Muscle of back (tissue), 11 donors: ENCODE measurements around the gene NGFR. TPM values are rescaled to one million over a fixed set of nuclear protein-coding genes. Genes with fewer than 3 reads are reported as not detected.

Experiments
- DNase-seq, 3 donors: peaks; one replicate each; pipeline versions ENCODE4 v3.0.0 to v3.0.0-alpha.2; 2013
- polyA plus RNA-seq, 10 donors: library from polyadenylated mRNA; unstranded; fragments of 120-200 nt; gene quantifications; one replicate each; pipeline ENCODE4 v1.2.1, GENCODE V29; 2013; ENCODE audit not compliant: insufficient read length in 10 of 10

The NGFR gene
- polyA plus RNA-seq, 10 donors, result 33.6 to 85.7 (median 47.6) TPM

DNA sequence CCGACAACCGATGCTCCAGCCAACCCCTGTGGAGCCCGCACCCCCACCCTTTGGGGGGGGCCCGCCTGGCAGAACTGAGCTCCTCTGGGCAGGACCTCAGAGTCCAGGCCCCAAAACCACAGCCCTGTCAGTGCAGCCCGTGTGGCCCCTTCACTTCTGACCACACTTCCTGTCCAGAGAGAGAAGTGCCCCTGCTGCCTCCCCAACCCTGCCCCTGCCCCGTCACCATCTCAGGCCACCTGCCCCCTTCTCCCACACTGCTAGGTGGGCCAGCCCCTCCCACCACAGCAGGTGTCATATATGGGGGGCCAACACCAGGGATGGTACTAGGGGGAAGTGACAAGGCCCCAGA is 17.9 kb downstream of the NGFR start:
- DNase-seq, result peak in 1 of 3 donors; percentile 16

DNA sequence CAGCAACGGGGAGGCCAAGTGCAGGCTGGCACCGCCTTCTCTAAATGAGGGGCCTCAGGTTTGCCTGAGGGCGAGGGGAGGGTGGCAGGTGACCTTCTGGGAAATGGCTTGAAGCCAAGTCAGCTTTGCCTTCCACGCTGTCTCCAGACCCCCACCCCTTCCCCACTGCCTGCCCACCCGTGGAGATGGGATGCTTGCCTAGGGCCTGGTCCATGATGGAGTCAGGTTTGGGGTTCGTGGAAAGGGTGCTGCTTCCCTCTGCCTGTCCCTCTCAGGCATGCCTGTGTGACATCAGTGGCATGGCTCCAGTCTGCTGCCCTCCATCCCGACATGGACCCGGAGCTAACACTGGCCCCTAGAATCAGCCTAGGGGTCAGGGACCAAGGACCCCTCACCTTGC is 18.5 kb downstream of the NGFR start:
- no peak for DNase-seq

GRCh38 chr17:49514071-49514721 is 19.1 kb downstream of the NGFR start:
- peak in 2 of 3 donors; percentile 86 to 91 for DNase-seq

DNA sequence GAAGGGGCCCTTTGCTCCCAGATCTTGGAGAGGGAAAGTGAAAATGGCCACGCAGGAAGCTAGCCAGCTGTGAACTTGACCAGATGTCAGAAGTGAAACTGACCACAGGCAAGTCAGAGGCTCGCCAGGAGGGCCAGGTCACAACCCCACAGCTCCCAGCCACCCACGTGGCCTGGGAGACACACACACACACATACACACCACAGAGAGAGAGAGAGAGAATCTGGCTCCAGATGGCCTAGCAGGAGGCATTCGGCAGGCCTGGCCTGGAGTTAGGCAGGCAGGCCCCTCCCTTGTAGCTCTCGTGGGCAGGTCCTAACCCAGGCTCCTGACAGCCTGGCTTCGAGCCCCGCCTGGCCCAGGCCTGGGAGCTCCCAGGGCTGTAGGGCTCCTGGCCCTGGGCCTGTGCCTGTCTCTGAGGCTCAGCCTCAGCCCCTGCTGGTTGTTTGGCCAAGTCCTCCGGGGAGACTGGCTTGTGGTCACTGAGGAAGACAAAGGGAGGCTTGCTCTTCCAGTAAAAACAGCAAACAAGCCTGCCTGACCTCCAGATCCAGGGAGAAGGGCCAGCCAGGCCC is 20.2 kb downstream of the NGFR start:
- peak; percentile 78 to 96 (median 90) for DNase-seq

GRCh38 chr17:49516180-49516579 is 21.1 kb downstream of the NGFR start:
- no peak for DNase-seq

GRCh38 chr17:49518346-49519078 is 23.4 kb downstream of the NGFR start:
- peak in 1 of 3 donors; percentile 6 for DNase-seq

- DNase-seq, result peak in 2 of 3 donors; percentile 69 to 91
Measured at GRCh38 chr17:49519781-49520180, 24.7 kb downstream of the NGFR start.

GRCh38 chr17:49520386-49521087 is 25.4 kb downstream of the NGFR start:
- DNase-seq, result peak in 1 of 3 donors; percentile 34

DNA sequence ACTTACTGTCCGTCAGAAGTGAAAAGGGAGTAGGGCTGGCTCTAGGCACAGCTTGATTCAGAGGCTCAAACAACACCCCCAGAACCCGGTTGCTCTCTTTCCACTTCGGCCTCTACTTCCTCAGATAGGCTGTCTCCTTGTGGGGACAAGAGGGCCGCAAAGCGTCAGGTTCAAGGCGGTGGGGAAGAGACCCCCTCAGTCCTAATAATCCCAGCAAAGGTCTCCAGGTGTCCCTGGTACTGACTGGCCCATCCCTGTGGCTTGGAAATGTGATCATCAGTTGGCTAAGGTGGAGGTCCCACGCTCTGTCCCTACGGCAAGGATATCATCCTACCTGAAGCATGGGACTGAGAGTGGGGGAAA is 26.0 kb downstream of the NGFR start:
- no peak for DNase-seq

- peak in 2 of 3 donors; percentile 63 to 85 for DNase-seq
Measured at GRCh38 chr17:49521471-49522356, 26.6 kb downstream of the NGFR start.

- no peak for DNase-seq
Measured at GRCh38 chr17:49522357-49522890, 27.3 kb downstream of the NGFR start.

- no peak for DNase-seq
Measured at GRCh38 chr17:49523196-49523595, 28.1 kb downstream of the NGFR start.

DNA sequence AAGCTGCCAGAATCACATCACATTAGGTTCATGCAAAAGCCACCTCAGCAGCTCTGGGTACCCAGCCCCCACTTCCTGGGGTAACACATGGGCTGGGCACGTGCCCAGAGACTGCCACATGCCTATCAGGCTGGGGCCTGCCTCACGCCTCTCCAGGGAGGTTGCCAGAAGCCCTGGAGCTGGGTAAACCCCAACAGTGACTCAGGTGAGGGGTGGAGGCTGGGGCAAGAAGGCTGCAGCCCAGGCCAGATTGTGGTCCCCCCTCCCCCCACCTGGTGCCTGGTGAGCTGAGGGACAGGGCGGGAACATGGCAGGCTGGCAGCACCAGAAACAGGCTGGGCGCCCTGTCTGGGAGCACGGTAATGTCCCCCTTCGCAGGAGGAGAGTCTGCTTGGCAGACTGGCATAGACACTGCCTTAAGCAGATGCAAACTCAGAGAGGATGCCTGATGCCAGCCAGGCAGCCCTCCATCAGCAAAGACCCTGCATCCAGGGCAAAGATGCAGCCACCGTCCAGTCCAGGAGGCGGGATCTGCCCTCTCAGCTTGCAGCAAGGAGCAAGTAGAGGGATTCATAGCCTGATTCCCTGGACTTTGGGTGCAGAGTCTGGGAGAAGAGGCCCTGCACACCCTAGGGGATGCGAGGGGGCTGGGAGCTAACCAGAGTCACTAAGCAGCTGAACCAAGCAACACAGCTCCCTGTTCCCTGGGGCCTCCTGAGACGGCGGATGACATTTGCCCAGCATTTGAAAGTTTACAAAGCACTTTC is 28.8 kb downstream of the NGFR start:
- no peak for DNase-seq

DNA sequence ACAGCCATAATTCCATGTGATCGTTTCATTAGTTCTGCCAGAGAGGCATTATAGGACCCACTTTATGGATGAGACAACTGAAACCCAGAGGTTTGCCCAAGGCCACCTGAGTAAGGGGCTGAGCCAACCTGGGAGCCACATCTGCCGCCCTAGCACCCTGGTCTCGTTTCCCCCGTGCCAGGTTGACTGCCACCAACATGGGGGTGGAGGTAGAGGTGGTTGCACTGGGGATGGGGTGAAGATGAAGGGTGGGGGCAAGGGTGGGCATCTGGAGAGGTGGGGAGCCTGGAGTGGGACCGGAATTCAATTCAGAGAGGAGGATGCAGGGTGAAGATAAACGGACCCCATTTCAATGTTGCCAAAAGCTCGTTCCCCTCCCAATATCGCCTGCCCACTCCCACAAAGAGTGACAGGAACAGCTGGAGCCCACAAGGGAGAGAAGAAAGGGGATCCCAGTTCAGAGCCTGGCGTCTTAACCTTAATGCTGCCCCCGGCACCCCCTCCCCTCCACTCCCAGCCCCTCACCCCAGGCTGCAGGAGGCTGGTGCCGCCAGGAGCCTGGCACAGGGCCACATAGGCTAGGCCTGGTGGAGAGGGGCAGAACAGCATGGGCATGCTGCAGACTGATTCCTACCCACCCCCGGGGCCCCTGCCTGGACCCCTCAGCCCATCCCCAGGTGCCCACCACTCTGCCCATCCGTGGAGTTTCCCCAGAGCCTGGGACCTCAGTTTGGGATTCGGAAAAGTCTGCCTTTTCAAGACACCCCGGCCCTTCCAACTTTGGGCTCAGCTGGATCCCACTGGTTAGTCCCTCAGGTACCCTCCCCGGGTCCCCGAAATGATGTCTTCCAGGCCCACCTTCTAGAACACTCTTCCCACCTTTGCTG is 29.6 kb downstream of the NGFR start:
- DNase-seq, result no peak

GRCh38 chr17:49525831-49526741 is 31.0 kb downstream of the NGFR start:
- peak in 1 of 3 donors; percentile 80 for DNase-seq

GRCh38 chr17:49527927-49528651 is 33.0 kb downstream of the NGFR start:
- no peak for DNase-seq

DNA sequence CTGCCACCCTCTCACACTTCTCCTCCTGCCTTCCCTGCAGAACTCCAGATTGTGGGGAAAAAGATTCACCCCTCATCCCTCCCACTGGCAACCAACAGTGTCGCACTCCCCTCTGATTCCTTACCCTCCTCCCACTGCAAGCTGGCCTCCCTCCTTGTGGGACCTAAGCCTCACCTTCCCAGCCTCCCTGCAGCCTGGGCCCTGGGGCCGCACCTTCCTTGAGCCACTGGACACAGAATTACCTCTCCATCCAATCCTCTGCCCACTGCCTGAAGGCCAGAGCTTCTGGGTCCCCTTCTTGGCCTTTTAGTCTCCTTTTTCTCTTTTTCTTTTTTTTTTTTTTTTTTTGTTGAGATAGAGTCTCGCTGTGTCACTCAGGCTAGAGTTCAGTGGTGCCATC is 33.9 kb downstream of the NGFR start:
- DNase-seq, result no peak

DNA sequence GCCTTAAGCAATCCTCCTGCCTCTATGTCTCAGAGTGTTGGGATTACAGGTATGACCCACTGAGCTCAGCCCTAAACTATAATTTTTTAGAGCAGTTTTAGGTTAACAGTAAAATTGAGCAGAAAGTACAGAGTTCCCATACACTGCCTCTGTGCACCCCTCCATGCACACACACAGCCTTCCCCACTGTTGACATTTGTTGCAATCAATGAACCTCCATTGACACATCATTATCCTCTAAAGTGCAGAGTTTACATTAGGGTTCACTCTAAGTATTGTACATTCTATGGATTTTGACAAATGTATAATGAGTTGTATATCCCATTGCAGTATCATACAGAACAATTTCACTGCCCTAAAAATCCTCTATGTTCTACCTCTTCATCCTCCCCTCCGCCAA is 35.0 kb downstream of the NGFR start:
- no peak for DNase-seq
